Retinal pigment epithelial cell (primary cell): ENCODE data around the gene MIGA2.

Source experiments
- DNase-seq: peaks from one replicate; pipeline ENCODE4 v3.0.0-alpha.2; 2010; ENCODE audit warnings: low read depth
- H3K4me3 ChIP-seq: 2 replicates; pipeline ENCODE4 v1.5.1; 2011; ENCODE audit warnings: mild to moderate bottlenecking, low read length, control low read depth, moderate library complexity
- TF ChIP-seq, protein P1 (sequence below): conservative IDR thresholded peaks from 2 replicates; pipeline ENCODE4 v1.5.1; 2011; ENCODE audit warnings: low read depth, low read length, control low read depth, inconsistent platforms

Gene MIGA2

DNA sequence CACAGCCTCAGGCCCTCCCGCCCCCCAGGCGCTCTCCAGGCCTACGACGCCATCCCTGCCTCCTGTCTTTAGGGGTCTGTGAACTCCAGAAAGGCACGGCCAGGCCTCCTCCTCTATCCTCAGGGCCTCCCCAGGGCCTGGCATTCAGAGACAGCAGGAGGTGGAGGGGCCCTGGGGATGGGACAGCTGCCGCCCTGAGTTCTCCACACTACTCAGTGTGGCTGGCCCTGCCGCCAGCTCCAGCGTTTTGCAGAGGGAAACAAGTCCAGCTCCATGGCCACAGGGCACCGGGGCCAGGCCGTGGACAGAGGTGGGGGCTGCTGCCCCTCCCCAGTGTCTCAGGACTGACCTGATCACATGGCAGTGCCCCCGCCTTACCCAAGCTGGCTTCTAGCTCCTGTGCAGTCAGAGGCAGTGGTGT is 24.7 kb upstream of the MIGA2 start:
- H3K4me3 ChIP-seq = no peak overlapping the region
- no peak for DNase-seq
- TF ChIP-seq, protein P1, sequence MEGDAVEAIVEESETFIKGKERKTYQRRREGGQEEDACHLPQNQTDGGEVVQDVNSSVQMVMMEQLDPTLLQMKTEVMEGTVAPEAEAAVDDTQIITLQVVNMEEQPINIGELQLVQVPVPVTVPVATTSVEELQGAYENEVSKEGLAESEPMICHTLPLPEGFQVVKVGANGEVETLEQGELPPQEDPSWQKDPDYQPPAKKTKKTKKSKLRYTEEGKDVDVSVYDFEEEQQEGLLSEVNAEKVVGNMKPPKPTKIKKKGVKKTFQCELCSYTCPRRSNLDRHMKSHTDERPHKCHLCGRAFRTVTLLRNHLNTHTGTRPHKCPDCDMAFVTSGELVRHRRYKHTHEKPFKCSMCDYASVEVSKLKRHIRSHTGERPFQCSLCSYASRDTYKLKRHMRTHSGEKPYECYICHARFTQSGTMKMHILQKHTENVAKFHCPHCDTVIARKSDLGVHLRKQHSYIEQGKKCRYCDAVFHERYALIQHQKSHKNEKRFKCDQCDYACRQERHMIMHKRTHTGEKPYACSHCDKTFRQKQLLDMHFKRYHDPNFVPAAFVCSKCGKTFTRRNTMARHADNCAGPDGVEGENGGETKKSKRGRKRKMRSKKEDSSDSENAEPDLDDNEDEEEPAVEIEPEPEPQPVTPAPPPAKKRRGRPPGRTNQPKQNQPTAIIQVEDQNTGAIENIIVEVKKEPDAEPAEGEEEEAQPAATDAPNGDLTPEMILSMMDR = no peak

DNA sequence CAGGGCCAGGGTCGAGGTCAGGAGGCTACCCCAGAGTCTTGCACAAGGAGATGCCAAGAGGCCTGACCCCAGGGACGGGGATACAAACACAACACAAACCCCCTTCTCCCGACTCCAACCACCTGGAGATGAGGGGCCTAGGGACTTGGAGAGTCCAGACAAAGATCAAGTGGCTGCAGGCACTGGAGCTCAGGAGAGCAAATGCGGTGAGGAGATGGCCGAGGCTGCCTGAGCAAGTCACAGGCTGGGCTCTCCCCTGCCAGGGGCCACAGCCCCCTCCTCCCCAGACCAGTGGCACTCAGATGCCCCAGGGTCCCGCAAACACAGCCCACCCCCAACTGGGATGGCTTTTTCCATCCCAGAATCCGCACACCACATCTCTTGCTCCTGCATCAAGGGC is 24.1 kb upstream of the MIGA2 start:
- no peak for DNase-seq
- no peak overlapping the region for H3K4me3 ChIP-seq
- TF ChIP-seq, protein P1 = no peak

DNA sequence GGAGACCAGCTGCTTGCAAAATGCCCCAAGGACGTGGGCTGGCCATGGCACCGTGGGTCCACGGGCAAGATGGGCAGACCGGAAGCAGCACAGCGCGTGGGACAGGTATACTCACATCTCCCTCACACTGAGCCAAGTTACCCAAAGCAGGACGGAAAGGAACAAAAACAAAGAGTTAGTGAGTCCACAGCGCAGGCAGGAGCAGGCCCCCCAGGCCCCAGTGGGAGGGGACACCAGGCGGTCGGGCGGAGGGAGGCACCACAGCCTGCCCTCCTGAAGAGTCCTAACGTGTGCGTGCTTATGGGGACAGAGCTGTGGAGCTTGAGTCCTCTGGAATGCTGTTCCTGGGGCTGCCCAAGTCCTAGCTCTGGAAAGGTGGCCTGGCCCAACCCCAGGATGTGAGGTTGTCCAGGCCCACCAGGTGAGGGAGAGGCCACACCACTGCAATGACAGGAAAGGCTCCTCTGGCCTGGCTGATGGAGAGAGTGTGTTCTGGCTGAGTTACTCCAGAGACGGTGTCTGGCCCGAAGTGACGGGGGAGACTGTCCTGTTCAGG is 23.5 kb upstream of the MIGA2 start:
- no peak overlapping the region for H3K4me3 ChIP-seq
- TF ChIP-seq, protein P1 = no peak
- no peak for DNase-seq

- TF ChIP-seq, protein P1 = no peak
- no peak overlapping the region for H3K4me3 ChIP-seq
- DNase-seq = no peak
These were observed 22.8 kb upstream of the MIGA2 start for GRCh38 chr9:129013674-129014073.

DNA sequence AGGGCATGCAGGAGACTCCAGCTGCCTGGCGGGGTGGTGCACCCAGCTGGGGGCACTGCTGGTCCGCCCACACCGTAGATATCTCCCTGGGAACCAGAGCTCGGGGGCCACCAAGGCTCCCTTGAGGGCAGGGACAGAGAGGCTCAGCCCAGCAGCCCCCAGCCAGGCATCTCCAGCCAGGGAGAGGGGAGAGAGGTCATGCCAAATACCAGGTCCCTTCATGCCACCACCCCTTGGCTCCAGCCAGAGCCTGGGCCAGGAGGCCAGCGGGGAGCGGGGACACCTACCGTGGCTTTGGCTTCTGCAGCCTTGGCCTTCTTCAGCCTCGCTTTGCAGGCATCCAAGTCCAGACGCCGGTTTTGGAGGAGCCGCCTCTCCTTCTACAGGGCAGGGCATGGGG is 22.3 kb upstream of the MIGA2 start:
- TF ChIP-seq, protein P1 = no peak

GRCh38 chr9:129014608-129015007 is 21.8 kb upstream of the MIGA2 start:
- no peak overlapping the region for H3K4me3 ChIP-seq
- DNase-seq = no peak
- TF ChIP-seq, protein P1 = no peak

More for the DNA sequence above, 22.3 kb upstream of the MIGA2 start:
- H3K4me3 ChIP-seq = no peak overlapping the region
- DNase-seq = no peak

GRCh38 chr9:129021091-129021490 is 15.3 kb upstream of the MIGA2 start:
- TF ChIP-seq, protein P1 = no peak
- no peak overlapping the region for H3K4me3 ChIP-seq
- DNase-seq = no peak
